HCT116 (cell line): ENCODE data around the gene NDUFAF2. TPM values are rescaled to one million over a fixed set of nuclear protein-coding genes. Genes with fewer than 3 reads are reported as not detected.
"Not testable (repeated sequence)": the region's sequence is repeated elsewhere in the genome, so short reads cannot be mapped to it uniquely, and the experiment has no call there.

Experiments used
- ATAC-seq: fragments of 200-7000 bp; cut with Tn5 transposase; 2 replicates; pipeline ENCODE4 v1.9.1; 2020; ENCODE audit warnings: mild to moderate bottlenecking, moderate library complexity
- BruUV-seq: library from RNA; stranded (reverse); fragments of 400-500 nt; replicated peaks from 2 replicates; lab custom pipeline; 2021; lab: Mats Ljungman, UMichigan
- CTCF ChIA-PET: fragments of 300-600 bp; sonication (Branson Sonifier 250); formaldehyde crosslinking; loops from one replicate; lab custom pipeline; 2021; ENCODE audit warnings: antibody characterized with exemption; lab: Charles Lee
- POLR2A ChIA-PET: fragments of 300-600, 350-600 bp; sonication (Branson Sonifier 250); formaldehyde crosslinking; loops from one replicate; lab custom pipeline; 2021; ENCODE audit warnings: antibody characterized with exemption; lab: Charles Lee
- RAD21 ChIA-PET, 2 experiments: fragments of 300-600 bp; sonication (Branson Sonifier 250); formaldehyde crosslinking; loops; one replicate each; lab custom pipeline; 2023; ENCODE audit warnings: low total read pairs in 2 of 2; ENCODE audit not compliant: uncharacterized antibody in 2 of 2, unreplicated experiment in 2 of 2, low non-redundant PET in 1 of 2; lab: Charles Lee
- DNase-seq: peaks from one replicate; pipeline ENCODE4 v3.0.0-alpha.2; 2010; ENCODE audit warnings: low read depth, low spot score
- H2AFZ ChIP-seq: fragments of 200-600 bp; shearing (Covaris generic), sonication (generic); 2 replicates; pipeline ENCODE4 v1.6.1; 2017; ENCODE audit warnings: low read depth, mixed run types, mixed read lengths, antibody characterized with exemption, low read length; ENCODE audit not compliant: poor library complexity, severe bottlenecking
- H3K27ac ChIP-seq: 2 replicates; pipeline ENCODE4 v1.5.1; 2012; ENCODE audit warnings: low read depth, low read length
- H3K27me3 ChIP-seq: fragments of 200-600 bp; sonication (generic); 2 replicates; pipeline ENCODE4 v1.6.1; 2016; ENCODE audit warnings: mixed run types, low read length, mixed read lengths; ENCODE audit not compliant: insufficient read depth
- H3K36me3 ChIP-seq, 2 experiments: fragments of 200-500 bp in 1 of 2; fragments of 200-600 bp in 1 of 2; sonication (Bioruptor generic) in 1 of 2; sonication (generic) in 1 of 2; 2 replicates each; pipeline versions ENCODE4 v1.5.1 to v1.6.1; 2014 to 2016; ENCODE audit warnings: low read length in 2 of 2, inconsistent platforms in 1 of 2, mixed read lengths in 1 of 2, mixed run types in 1 of 2; ENCODE audit not compliant: insufficient read depth in 2 of 2, control insufficient read depth in 1 of 2
- H3K4me1 ChIP-seq, 2 experiments: fragments of 200-600 bp in 1 of 2; sonication (generic) in 1 of 2; 2 replicates each; pipeline versions ENCODE4 v1.5.1 to v1.6.1; 2012 to 2017; ENCODE audit warnings: low read length in 2 of 2, inconsistent platforms in 1 of 2, mild to moderate bottlenecking in 1 of 2, mixed read lengths in 1 of 2, mixed run types in 1 of 2, moderate library complexity in 1 of 2; ENCODE audit not compliant: insufficient read depth in 2 of 2, control insufficient read depth in 1 of 2
- H3K4me2 ChIP-seq: fragments of 200-600 bp; sonication (generic); 2 replicates; pipeline ENCODE4 v1.6.1; 2017; ENCODE audit warnings: mixed run types, low read length, mixed read lengths
- H3K4me3 ChIP-seq, 2 experiments: fragments of 200-600 bp in 1 of 2; sonication (generic) in 1 of 2; replicated peaks in 1 of 2; 2 replicates each; pipeline ENCODE4 v1.5.1; 2011 to 2016; ENCODE audit warnings: low read length in 2 of 2, control low read depth in 1 of 2, low read depth in 1 of 2, mild to moderate bottlenecking in 1 of 2, mixed read lengths in 1 of 2, mixed run types in 1 of 2
- H3K79me2 ChIP-seq: fragments of 200-600 bp; sonication (generic); 2 replicates; pipeline ENCODE4 v1.6.1; 2017; ENCODE audit warnings: mild to moderate bottlenecking, mixed run types, low read length, moderate library complexity, mixed read lengths; ENCODE audit not compliant: insufficient read depth
- H3K9ac ChIP-seq: fragments of 200-600 bp; sonication (generic); 2 replicates; pipeline ENCODE4 v1.6.1; 2016; ENCODE audit warnings: low read length, mixed read lengths
- H3K9me2 ChIP-seq: fragments of 200-600 bp; sonication (generic), shearing (Covaris generic); 2 replicates; pipeline ENCODE4 v1.6.1; 2017; ENCODE audit warnings: mixed run types, mild to moderate bottlenecking, moderate library complexity; ENCODE audit not compliant: insufficient read depth
- H3K9me3 ChIP-seq, 2 experiments: fragments of 200-500 bp in 1 of 2; fragments of 200-600 bp in 1 of 2; sonication (Bioruptor generic) in 1 of 2; sonication (generic) in 1 of 2; 2 replicates each; pipeline ENCODE4 v1.6.1; 2014 to 2017; ENCODE audit warnings: low read length in 2 of 2, mixed read lengths in 2 of 2, inconsistent platforms in 1 of 2, low read depth in 1 of 2, mild to moderate bottlenecking in 1 of 2, mixed run types in 1 of 2, moderate library complexity in 1 of 2; ENCODE audit not compliant: control insufficient read depth in 1 of 2, insufficient read depth in 1 of 2
- H4K20me1 ChIP-seq: fragments of 200-600 bp; sonication (generic), shearing (Covaris generic); 2 replicates; pipeline ENCODE4 v1.6.1; 2017; ENCODE audit warnings: mixed run types, mild to moderate bottlenecking, moderate library complexity; ENCODE audit not compliant: insufficient read depth
- ATF3 ChIP-seq: IDR thresholded peaks from 2 replicates; pipeline ENCODE4 v1.6.1; 2012
- CTCF ChIP-seq, 3 experiments: fragments of 200-600 bp in 1 of 3; sonication (generic) in 1 of 3; IDR thresholded peaks in 2 of 3; conservative IDR thresholded peaks in 1 of 3; 2 replicates each; pipeline ENCODE4 v1.5.1; 2012 to 2017; ENCODE audit warnings: low read depth in 2 of 3, low read length in 2 of 3, antibody characterized with exemption in 1 of 3, borderline replicate concordance in 1 of 3, control low read depth in 1 of 3, mild to moderate bottlenecking in 1 of 3, mixed read lengths in 1 of 3, mixed run types in 1 of 3, moderate library complexity in 1 of 3; ENCODE audit not compliant: insufficient read depth in 1 of 3
- EGR1 ChIP-seq: IDR thresholded peaks from 2 replicates; pipeline ENCODE4 v1.6.1; 2012; ENCODE audit warnings: low read depth
- ELF1 ChIP-seq: IDR thresholded peaks from 2 replicates; pipeline ENCODE4 v1.6.1; 2012; ENCODE audit warnings: low read depth, borderline replicate concordance
- JUND ChIP-seq: IDR thresholded peaks from 2 replicates; pipeline ENCODE4 v1.6.1; 2012
- POLR2A ChIP-seq: IDR thresholded peaks from 2 replicates; pipeline ENCODE4 v1.7.0; 2011; ENCODE audit warnings: borderline replicate concordance; ENCODE audit not compliant: insufficient read depth, insufficient read length; ENCODE audit errors: extremely low read depth
- POLR2AphosphoS5 ChIP-seq: IDR thresholded peaks from 2 replicates; pipeline ENCODE4 v1.6.1; 2011; ENCODE audit warnings: mild to moderate bottlenecking, low read depth, low read length, moderate library complexity
- REST ChIP-seq: IDR thresholded peaks from 2 replicates; pipeline ENCODE4 v1.6.1; 2012; ENCODE audit warnings: low read depth
- SIN3A ChIP-seq: IDR thresholded peaks from 2 replicates; pipeline ENCODE4 v1.6.1; 2012; ENCODE audit warnings: low read depth
- YY1 ChIP-seq: IDR thresholded peaks from 2 replicates; pipeline ENCODE4 v1.6.1; 2011; ENCODE audit warnings: low read length, low read depth, moderate library complexity, mild to moderate bottlenecking; ENCODE audit not compliant: insufficient replicate concordance; ENCODE audit errors: extremely low read depth
- ZBTB33 ChIP-seq: IDR thresholded peaks from 2 replicates; pipeline ENCODE4 v1.6.1; 2011; ENCODE audit warnings: mild to moderate bottlenecking, low read length, moderate library complexity; ENCODE audit not compliant: insufficient replicate concordance; ENCODE audit errors: extremely low read depth
- ZFX ChIP-seq: fragments of 450-650 bp; IDR thresholded peaks from 2 replicates; pipeline ENCODE4 v1.6.1; 2017
- ZNF274 ChIP-seq: fragments of 200-500 bp; sonication (Bioruptor generic); IDR thresholded peaks from 2 replicates; pipeline ENCODE4 v1.6.1; 2014; ENCODE audit warnings: mild to moderate bottlenecking, low read depth, low read length, inconsistent platforms
- intact Hi-C: fragments of 100-400 bp; cut with micrococcal nuclease; formaldehyde crosslinking; loops from 2 replicates; pipeline ENCODE4 v1.10.0; 2022
- total RNA-seq: library from RNA; stranded (reverse); gene quantifications from one replicate; pipeline ENCODE4 v1.2.1, GENCODE V29; 2021; ENCODE audit not compliant: unreplicated experiment

The NDUFAF2 gene
- total RNA-seq, 1 experiment from 2014 or later, result 36.9 TPM

- Histone ChIP-seq H2AFZ (no peak overlapping the region), H3K79me2 (peaks cover 10% of the 10 kb centered on the region), H3K27ac (no peak overlapping the region), H3K9me3 (no peaks in the 10 kb centered on the region), H3K9ac (no peak overlapping the region), H3K27me3 (no peaks in the 10 kb centered on the region), H3K4me2 (no peak overlapping the region), H3K4me1 (no peaks in the 10 kb centered on the region), H3K36me3 (no peaks in the 10 kb centered on the region), H3K9me2 (no peaks in the 10 kb centered on the region), H4K20me1 (no peaks in the 10 kb centered on the region), H3K4me3 (no peak overlapping the region)
- TF ChIP-seq EGR1 (no peak), ELF1 (no peak), REST (no peak), ZFX (no peak), POLR2A (no peak), ZBTB33 (no peak), YY1 (no peak), CTCF (IDR thresholded peaks at IDR 0.05 in 2 of 3, conservative IDR thresholded peaks at IDR 0.05 in 1 of 3; ENCODE audit: borderline replicate concordance in 1 of 3, insufficient read depth in 1 of 3, low read depth in 2 of 3, low read length in 2 of 3) (no peak), JUND (no peak), POLR2AphosphoS5 (no peak), ATF3 (no peak), ZNF274 (no peak), SIN3A (no peak)
- ChIA-PET POLR2A (no interaction called here), CTCF (no interaction called here), RAD21 (no interaction called here)
- ATAC-seq (no peak), DNase-seq (no peak)
- intact Hi-C loops, result no loop called here
- no TSS peak for BruUV-seq
These were observed 35.5 kb downstream of the NDUFAF2 start for GRCh38 chr5:60980511-60980910.

- H3K36me3 ChIP-seq, POLR2A ChIA-PET, H3K27me3 ChIP-seq, ATAC-seq, intact Hi-C loops, H3K9me3 ChIP-seq, H2AFZ ChIP-seq, H3K4me3 ChIP-seq, BruUV-seq, CTCF ChIA-PET, H3K9me2 ChIP-seq, H4K20me1 ChIP-seq, H3K4me1 ChIP-seq, H3K4me2 ChIP-seq, DNase-seq, H3K79me2 ChIP-seq, H3K27ac ChIP-seq, H3K9ac ChIP-seq: not testable (repeated sequence)
- RAD21 ChIA-PET, result interaction anchor here in 1 of 2 experiments (0.6 kb wide), 1 partner anchor 20 kb away, joined by 5 read pairs; no protein-coding TSS in a partner anchor
These were observed 37.1 kb downstream of the NDUFAF2 start for GRCh38 chr5:60982127-60982526.
